ENCODE results near the gene TYRO3.

The TYRO3 gene

GRCh38 chr15:41558400-41559238 is at the start of gene TYRO3:
TYRO3 (plus strand) TSS chr15:41559212; CDS start chr15:41559258, 46 bp downstream.
- H3K27me3 ChIP-seq (ENCODE audit: control insufficient read depth, insufficient read depth, low read length), result peaks cover 15% of the 10 kb centered on the region
- H3K4me1 ChIP-seq (ENCODE audit: control insufficient read depth, low read depth, low read length), result peaks cover 38% of the 10 kb centered on the region
- no peak within 1 kb of the TSS for H3K27ac ChIP-seq (ENCODE audit: low read length)
- peak within 1 kb of the TSS; percentile 29 for H3K9ac ChIP-seq (ENCODE audit: low read length)
- no peaks in the 10 kb centered on the region for H3K9me3 ChIP-seq (ENCODE audit: control insufficient read depth, low read depth, low read length)
- H3K4me3 ChIP-seq (ENCODE audit: low read length), result peak within 1 kb of the TSS; percentile 65
- H3K36me3 ChIP-seq (ENCODE audit: control insufficient read depth, low read depth, low read length), result peaks cover 4% of the 10 kb centered on the region

- Histone ChIP-seq H3K27me3 (ENCODE audit: control insufficient read depth, insufficient read depth, low read length) (peaks cover 86% of the 10 kb centered on the region), H3K27ac (ENCODE audit: low read length) (no peak overlapping the region), H3K9ac (ENCODE audit: low read length) (no peak overlapping the region), H3K9me3 (ENCODE audit: control insufficient read depth, low read depth, low read length) (no peaks in the 10 kb centered on the region), H3K4me3 (ENCODE audit: low read length) (peak overlapping the region; percentile 24), H3K36me3 (ENCODE audit: control insufficient read depth, low read depth, low read length) (no peaks in the 10 kb centered on the region), H3K4me1 (ENCODE audit: control insufficient read depth, low read depth, low read length) (peaks cover 6% of the 10 kb centered on the region)
Measured at GRCh38 chr15:41510728-41511127, 48.3 kb upstream of the TYRO3 start.

DNA sequence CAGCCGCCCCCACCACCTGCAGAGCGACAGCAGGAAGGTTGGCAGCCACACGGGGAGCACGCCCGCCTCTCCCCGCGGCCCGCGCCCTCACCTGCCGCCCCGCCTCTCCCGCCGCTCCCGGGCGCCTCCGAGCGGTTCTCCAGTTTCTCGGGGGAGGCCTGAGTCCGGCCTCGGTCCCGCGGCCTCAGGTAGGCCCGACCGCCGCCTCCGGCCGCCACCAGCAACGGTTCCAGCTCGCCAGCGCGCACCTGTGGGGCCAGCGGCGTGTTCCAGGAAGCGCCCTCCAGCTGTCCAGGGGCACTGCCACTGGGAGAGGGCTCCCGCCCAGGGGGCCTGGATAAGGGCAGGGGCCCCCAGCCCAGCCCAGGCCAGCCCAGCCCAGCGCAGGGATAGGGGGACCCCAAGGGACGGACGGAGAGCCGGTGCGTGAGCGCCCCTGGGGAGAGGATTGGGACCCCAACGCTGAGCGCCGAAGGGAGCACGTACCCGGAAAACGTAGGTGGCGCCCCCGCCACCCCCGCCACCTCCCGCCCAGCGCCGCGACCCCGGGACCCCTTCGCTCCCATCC is 47.6 kb upstream of the TYRO3 start:
- Histone ChIP-seq H3K4me3 (ENCODE audit: low read length) (peak overlapping the region; percentile 24), H3K9ac (ENCODE audit: low read length) (no peak overlapping the region), H3K27me3 (ENCODE audit: control insufficient read depth, insufficient read depth, low read length) (peaks cover 80% of the 10 kb centered on the region), H3K36me3 (ENCODE audit: control insufficient read depth, low read depth, low read length) (no peaks in the 10 kb centered on the region), H3K27ac (ENCODE audit: low read length) (no peak overlapping the region), H3K4me1 (ENCODE audit: control insufficient read depth, low read depth, low read length) (peaks cover 6% of the 10 kb centered on the region), H3K9me3 (ENCODE audit: control insufficient read depth, low read depth, low read length) (no peaks in the 10 kb centered on the region)

DNA sequence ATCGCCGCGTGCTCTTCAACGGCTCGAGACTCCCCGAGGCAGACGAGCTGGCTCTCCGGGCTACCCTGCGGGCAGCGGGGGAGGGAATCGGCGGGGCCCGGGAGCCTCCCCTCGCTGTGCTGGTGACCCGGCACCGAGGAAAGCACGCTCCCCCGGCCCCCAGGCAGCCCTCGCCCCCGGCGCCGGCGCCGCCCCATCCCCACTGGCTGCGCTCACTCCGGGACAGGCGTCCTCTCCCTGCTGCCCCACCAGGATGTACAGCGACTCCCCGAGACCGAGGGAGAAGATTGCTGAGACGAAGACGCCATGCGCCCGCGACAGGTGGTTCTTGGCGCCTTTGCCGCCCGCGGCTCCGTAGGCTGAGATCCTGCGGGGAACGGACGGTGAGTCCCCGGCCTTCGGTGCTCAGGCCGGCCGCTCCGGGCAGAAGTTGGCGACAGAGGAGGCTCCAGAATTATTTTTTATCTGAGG is 47.1 kb upstream of the TYRO3 start:
- Histone ChIP-seq H3K9ac (ENCODE audit: low read length) (no peak overlapping the region), H3K4me3 (ENCODE audit: low read length) (peak overlapping the region; percentile 52), H3K27me3 (ENCODE audit: control insufficient read depth, insufficient read depth, low read length) (peaks cover 77% of the 10 kb centered on the region)

DNA sequence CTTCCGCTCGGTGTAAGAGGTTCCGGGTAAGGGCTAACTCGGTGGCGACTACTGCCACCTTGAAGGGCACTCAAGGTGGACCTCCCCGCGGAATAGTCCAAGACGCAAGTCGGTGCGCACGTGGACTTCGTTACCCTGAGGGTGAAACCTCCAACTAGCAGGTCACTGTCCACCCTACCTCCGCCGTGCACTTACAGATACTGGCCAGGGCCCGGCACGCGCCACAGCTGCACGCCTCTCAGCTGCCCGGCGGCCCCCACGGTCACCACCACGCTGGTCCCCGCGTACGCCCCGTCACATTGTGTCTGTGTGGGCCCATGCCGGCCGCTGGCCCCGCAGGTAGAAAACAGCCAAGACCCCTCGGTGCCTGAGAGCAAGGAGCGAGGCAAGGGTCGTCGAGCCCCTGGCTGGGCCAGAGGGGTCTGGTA is 46.5 kb upstream of the TYRO3 start:
- H3K9ac ChIP-seq (ENCODE audit: low read length), result no peak overlapping the region
- H3K27me3 ChIP-seq (ENCODE audit: control insufficient read depth, insufficient read depth, low read length), result peaks cover 71% of the 10 kb centered on the region
- H3K4me1 ChIP-seq (ENCODE audit: control insufficient read depth, low read depth, low read length), result peaks cover 6% of the 10 kb centered on the region
- H3K36me3 ChIP-seq (ENCODE audit: control insufficient read depth, low read depth, low read length), result peaks cover 5% of the 10 kb centered on the region
- H3K9me3 ChIP-seq (ENCODE audit: control insufficient read depth, low read depth, low read length), result no peaks in the 10 kb centered on the region
- no peak overlapping the region for H3K27ac ChIP-seq (ENCODE audit: low read length)
- peak overlapping the region; percentile 52 for H3K4me3 ChIP-seq (ENCODE audit: low read length)

More for the DNA sequence above, 47.1 kb upstream of the TYRO3 start:
- H3K27ac ChIP-seq (ENCODE audit: low read length), result no peak overlapping the region
- H3K4me1 ChIP-seq (ENCODE audit: control insufficient read depth, low read depth, low read length), result peaks cover 6% of the 10 kb centered on the region
- no peaks in the 10 kb centered on the region for H3K9me3 ChIP-seq (ENCODE audit: control insufficient read depth, low read depth, low read length)
- H3K36me3 ChIP-seq (ENCODE audit: control insufficient read depth, low read depth, low read length), result no peaks in the 10 kb centered on the region

DNA sequence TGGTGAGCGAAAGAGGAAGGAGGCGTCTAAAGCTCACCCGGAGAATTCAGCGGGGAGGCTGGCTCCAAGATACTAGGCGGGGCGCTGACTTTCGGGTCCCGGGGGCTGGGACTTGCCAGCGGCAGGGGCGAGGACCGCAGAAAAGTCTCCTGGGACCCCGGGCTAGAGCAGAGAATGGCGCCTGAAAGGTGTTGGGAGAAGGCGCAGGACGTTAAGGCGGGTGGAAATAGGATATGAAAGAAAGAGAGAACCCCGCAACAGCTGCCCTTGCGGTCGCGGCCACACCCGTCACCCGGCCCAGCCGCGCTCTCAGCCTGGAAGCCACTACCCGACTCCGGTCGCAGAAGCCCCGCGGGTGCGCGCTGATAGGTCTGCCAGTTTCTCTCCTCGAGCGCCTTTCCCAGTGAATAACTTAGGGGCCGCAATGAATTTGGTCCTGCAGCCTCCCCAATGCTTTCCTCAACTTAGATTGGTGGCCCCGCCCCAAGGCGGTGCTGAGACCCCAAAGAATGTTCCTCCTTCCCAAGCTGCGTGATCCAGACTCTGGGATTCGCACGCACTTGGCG is 46.0 kb upstream of the TYRO3 start:
- Histone ChIP-seq H3K9ac (ENCODE audit: low read length) (no peak overlapping the region), H3K36me3 (ENCODE audit: control insufficient read depth, low read depth, low read length) (peaks cover 10% of the 10 kb centered on the region), H3K4me1 (ENCODE audit: control insufficient read depth, low read depth, low read length) (peaks cover 6% of the 10 kb centered on the region), H3K27ac (ENCODE audit: low read length) (no peak overlapping the region), H3K9me3 (ENCODE audit: control insufficient read depth, low read depth, low read length) (no peaks in the 10 kb centered on the region), H3K4me3 (ENCODE audit: low read length) (peak overlapping the region; percentile 52), H3K27me3 (ENCODE audit: control insufficient read depth, insufficient read depth, low read length) (peaks cover 66% of the 10 kb centered on the region)

GRCh38 chr15:41513506-41514227 is 45.3 kb upstream of the TYRO3 start, which contains the start of gene LTK:
LTK (minus strand) TSS chr15:41513827; CDS start chr15:41513709, 118 bp downstream.
- Histone ChIP-seq H3K36me3 (ENCODE audit: control insufficient read depth, low read depth, low read length) (peaks cover 11% of the 10 kb centered on the region), H3K4me1 (ENCODE audit: control insufficient read depth, low read depth, low read length) (peaks cover 6% of the 10 kb centered on the region), H3K9ac (ENCODE audit: low read length) (no peak within 1 kb of the TSS), H3K27me3 (ENCODE audit: control insufficient read depth, insufficient read depth, low read length) (peaks cover 62% of the 10 kb centered on the region), H3K27ac (ENCODE audit: low read length) (no peak within 1 kb of the TSS), H3K9me3 (ENCODE audit: control insufficient read depth, low read depth, low read length) (no peaks in the 10 kb centered on the region), H3K4me3 (ENCODE audit: low read length) (peak within 1 kb of the TSS; percentile 52)

- Histone ChIP-seq H3K4me3 (ENCODE audit: low read length) (no peak overlapping the region), H3K27me3 (ENCODE audit: control insufficient read depth, insufficient read depth, low read length) (peaks cover 19% of the 10 kb centered on the region), H3K9me3 (ENCODE audit: control insufficient read depth, low read depth, low read length) (no peaks in the 10 kb centered on the region), H3K36me3 (ENCODE audit: control insufficient read depth, low read depth, low read length) (peaks cover 31% of the 10 kb centered on the region), H3K27ac (ENCODE audit: low read length) (no peak overlapping the region), H3K4me1 (ENCODE audit: control insufficient read depth, low read depth, low read length) (no peaks in the 10 kb centered on the region), H3K9ac (ENCODE audit: low read length) (no peak overlapping the region)
Measured at GRCh38 chr15:41517895-41518449, 41.0 kb upstream of the TYRO3 start.

DNA sequence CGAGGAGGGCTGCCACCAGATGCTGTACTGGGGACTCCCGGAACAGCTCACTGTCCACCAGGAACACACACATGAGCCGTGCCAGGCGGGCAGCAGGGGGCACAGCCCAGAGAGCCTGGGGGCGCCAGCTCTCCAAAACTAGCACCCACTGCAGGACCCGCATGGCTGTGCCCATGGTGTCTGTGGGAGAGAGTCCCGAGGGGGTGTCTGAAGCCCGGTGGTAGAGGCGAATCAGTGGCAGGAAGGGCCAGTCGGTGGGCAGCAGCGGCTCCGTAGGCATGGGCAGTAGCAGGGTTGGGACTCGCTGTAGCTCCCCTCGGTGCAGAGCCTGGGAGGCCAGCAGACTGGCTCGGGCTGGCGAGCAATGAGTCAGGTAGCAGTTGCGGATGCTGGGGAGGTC is 38.4 kb upstream of the TYRO3 start:
- H3K36me3 ChIP-seq (ENCODE audit: control insufficient read depth, low read depth, low read length), result peaks cover 40% of the 10 kb centered on the region
- no peak overlapping the region for H3K27ac ChIP-seq (ENCODE audit: low read length)
- H3K9me3 ChIP-seq (ENCODE audit: control insufficient read depth, low read depth, low read length), result no peaks in the 10 kb centered on the region
- no peaks in the 10 kb centered on the region for H3K27me3 ChIP-seq (ENCODE audit: control insufficient read depth, insufficient read depth, low read length)
- no peaks in the 10 kb centered on the region for H3K4me1 ChIP-seq (ENCODE audit: control insufficient read depth, low read depth, low read length)
- no peak overlapping the region for H3K4me3 ChIP-seq (ENCODE audit: low read length)
- H3K9ac ChIP-seq (ENCODE audit: low read length), result no peak overlapping the region

DNA sequence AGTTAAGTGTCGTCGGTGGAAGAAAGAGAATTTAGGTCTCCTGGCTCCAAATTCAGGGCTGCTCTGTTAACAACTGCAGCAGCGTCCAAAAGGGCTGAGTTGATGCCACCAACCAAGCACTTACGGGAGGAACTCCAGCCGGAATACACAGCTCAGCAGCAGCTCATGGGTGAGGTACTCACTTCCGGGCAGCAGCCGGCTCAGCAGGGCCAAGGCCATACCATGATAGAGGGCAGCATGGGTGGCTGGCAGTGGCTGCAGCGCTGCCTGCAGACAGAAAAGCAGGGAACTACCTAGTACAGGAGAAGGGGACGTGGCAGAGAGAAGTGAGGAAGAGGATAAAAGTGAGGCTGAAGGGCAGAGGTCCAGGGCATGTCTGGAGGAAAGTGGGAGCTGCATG is 37.4 kb upstream of the TYRO3 start:
- Histone ChIP-seq H3K4me1 (ENCODE audit: control insufficient read depth, low read depth, low read length) (no peaks in the 10 kb centered on the region), H3K9ac (ENCODE audit: low read length) (no peak overlapping the region), H3K27ac (ENCODE audit: low read length) (no peak overlapping the region), H3K4me3 (ENCODE audit: low read length) (no peak overlapping the region), H3K27me3 (ENCODE audit: control insufficient read depth, insufficient read depth, low read length) (no peaks in the 10 kb centered on the region), H3K9me3 (ENCODE audit: control insufficient read depth, low read depth, low read length) (no peaks in the 10 kb centered on the region), H3K36me3 (ENCODE audit: control insufficient read depth, low read depth, low read length) (peaks cover 48% of the 10 kb centered on the region)

- H3K36me3 ChIP-seq (ENCODE audit: control insufficient read depth, low read depth, low read length), result peaks cover 52% of the 10 kb centered on the region
- no peak overlapping the region for H3K27ac ChIP-seq (ENCODE audit: low read length)
- no peak overlapping the region for H3K4me3 ChIP-seq (ENCODE audit: low read length)
- no peak overlapping the region for H3K9ac ChIP-seq (ENCODE audit: low read length)
- no peaks in the 10 kb centered on the region for H3K4me1 ChIP-seq (ENCODE audit: control insufficient read depth, low read depth, low read length)
- no peaks in the 10 kb centered on the region for H3K27me3 ChIP-seq (ENCODE audit: control insufficient read depth, insufficient read depth, low read length)
- H3K9me3 ChIP-seq (ENCODE audit: control insufficient read depth, low read depth, low read length), result no peaks in the 10 kb centered on the region
Measured at GRCh38 chr15:41523097-41523496, 35.9 kb upstream of the TYRO3 start.
